BLaER1 (cell line): ENCODE data around the gene STPG2.
"Not testable (repeated sequence)": the region's sequence is repeated elsewhere in the genome, so short reads cannot be mapped to it uniquely, and the experiment has no call there.

Experiments used
- H3K27ac ChIP-seq: shearing (Covaris generic); formaldehyde crosslinking; 2 replicates; pipeline ENCODE4 v1.8.1; 2022
- H3K27me3 ChIP-seq: shearing (Covaris generic); formaldehyde crosslinking; 2 replicates; pipeline ENCODE4 v1.8.1; 2022
- H3K36me3 ChIP-seq: shearing (Covaris generic); formaldehyde crosslinking; 2 replicates; pipeline ENCODE4 v1.8.1; 2022
- H3K4me1 ChIP-seq: shearing (Covaris generic); formaldehyde crosslinking; 2 replicates; pipeline ENCODE4 v1.8.1; 2022
- H3K4me2 ChIP-seq: shearing (Covaris generic); formaldehyde crosslinking; 2 replicates; pipeline ENCODE4 v1.8.1; 2022
- H3K4me3 ChIP-seq: shearing (Covaris generic); formaldehyde crosslinking; 2 replicates; pipeline ENCODE4 v1.8.1; 2022
- H3K9ac ChIP-seq: shearing (Covaris generic); formaldehyde crosslinking; 2 replicates; pipeline ENCODE4 v1.8.1; 2022
- H3K9me3 ChIP-seq: shearing (Covaris generic); formaldehyde crosslinking; 2 replicates; pipeline ENCODE4 v1.8.1; 2022
- H4K20me1 ChIP-seq: shearing (Covaris generic); formaldehyde crosslinking; 2 replicates; pipeline ENCODE4 v1.8.1; 2022
- Cebpa-rat ChIP-seq: shearing (Covaris generic); IDR thresholded peaks from 2 replicates; pipeline ENCODE4 v1.8.1; 2022

STPG2 gene

DNA sequence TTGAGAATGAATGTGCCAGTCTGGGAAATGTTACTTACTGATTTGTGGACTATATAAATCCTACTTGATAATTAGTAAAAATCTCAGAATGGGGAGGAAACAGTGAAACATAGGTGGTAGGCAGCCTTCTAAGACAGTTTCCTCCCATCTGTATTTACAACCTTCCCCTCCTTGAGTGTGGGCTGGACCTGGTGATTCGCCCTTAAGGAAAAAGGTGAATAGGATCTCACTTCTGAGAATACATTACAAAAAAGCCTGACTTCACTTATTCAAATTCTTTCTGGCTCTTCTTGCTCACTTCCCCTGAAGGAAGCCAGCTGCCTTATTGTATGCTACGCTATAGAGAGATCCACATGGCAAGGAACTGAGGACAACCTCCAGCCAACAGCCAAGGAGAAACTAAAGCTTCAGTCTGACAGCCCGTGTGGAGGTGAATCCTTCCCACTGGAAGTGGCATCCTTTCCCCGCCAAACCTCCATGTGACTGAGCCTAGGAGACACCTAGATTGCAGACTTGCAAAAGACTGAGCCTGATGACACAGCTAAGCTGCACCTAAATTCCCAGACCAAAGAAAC, 585.0 kb downstream of the STPG2 start:
- TF ChIP-seq Cebpa-rat, result no peak
- H3K27me3 ChIP-seq, result no peaks in the 10 kb centered on the region
- no peaks in the 10 kb centered on the region for H3K9me3 ChIP-seq
- no peaks in the 10 kb centered on the region for H3K36me3 ChIP-seq
- no peak overlapping the region for H3K4me2 ChIP-seq
- no peak overlapping the region for H3K27ac ChIP-seq
- H3K9ac ChIP-seq, result no peak overlapping the region
- no peak overlapping the region for H3K4me3 ChIP-seq
- H4K20me1 ChIP-seq, result no peaks in the 10 kb centered on the region
- H3K4me1 ChIP-seq, result no peaks in the 10 kb centered on the region

DNA sequence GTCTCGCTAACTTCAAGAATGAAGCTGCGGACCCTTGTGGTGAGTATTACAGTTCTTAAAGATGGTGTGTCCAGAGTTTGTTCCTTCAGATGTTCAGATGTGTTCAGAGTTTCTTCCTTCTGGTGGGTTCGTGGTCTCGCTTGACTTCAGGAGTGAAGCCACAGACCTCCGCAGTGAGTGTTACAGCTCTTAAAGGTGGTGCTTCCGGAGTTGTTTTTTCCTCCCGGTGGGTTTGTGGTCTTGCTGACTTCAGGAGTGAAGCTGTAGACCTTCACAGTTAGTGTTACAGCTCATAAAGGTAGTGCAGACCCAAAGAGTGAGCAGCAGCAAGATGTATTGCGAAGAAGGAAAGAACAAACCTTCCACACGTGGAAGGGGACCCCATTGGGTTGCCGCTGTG, 592.6 kb downstream of the STPG2 start:
- H4K20me1 ChIP-seq, H3K9ac ChIP-seq, H3K27ac ChIP-seq, H3K27me3 ChIP-seq, H3K9me3 ChIP-seq, H3K36me3 ChIP-seq, H3K4me3 ChIP-seq: not testable (repeated sequence)
- H3K4me1 ChIP-seq, result peaks cover 11% of the 10 kb centered on the region
- peak overlapping the region; percentile 54 for H3K4me2 ChIP-seq

DNA sequence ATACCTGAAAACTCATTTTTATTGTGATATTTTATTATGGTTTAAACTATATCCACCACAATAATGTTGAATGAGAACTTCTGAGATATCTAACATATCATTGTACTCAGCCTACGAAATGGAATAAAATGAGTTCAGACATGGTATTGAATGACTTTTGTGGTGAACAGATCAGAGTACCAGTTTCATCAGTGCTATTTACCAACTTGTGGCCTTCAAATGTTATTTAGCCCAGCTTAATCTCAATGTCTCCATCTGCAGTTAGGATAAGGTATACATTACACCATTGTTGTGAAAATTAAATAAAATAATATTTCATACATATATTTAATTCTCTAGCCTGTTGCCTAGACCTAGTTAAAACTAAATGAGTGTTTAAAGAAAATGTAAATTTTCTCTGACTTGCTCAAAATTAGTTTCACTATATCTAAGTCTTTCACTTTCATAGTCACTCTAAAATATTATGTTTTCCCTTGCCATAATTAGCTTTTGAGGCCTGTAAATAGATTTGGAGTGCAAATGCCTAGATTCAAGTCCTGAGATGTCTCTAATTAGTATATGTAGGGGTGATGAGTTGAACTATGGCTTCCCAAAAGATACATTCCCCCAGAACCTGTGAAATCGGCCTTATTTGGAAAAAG, 594.2 kb downstream of the STPG2 start:
- TF ChIP-seq Cebpa-rat, result no peak
- H3K4me2 ChIP-seq, result no peak overlapping the region
- no peak overlapping the region for H3K9ac ChIP-seq
- peaks cover 6% of the 10 kb centered on the region; the same call in 1 of the 2 replicates for H3K9me3 ChIP-seq
- peaks cover 11% of the 10 kb centered on the region for H3K4me1 ChIP-seq
- H3K27me3 ChIP-seq, result no peaks in the 10 kb centered on the region
- H3K4me3 ChIP-seq, result no peak overlapping the region
- no peaks in the 10 kb centered on the region for H4K20me1 ChIP-seq
- H3K36me3 ChIP-seq, result no peaks in the 10 kb centered on the region
- H3K27ac ChIP-seq, result no peak overlapping the region

DNA sequence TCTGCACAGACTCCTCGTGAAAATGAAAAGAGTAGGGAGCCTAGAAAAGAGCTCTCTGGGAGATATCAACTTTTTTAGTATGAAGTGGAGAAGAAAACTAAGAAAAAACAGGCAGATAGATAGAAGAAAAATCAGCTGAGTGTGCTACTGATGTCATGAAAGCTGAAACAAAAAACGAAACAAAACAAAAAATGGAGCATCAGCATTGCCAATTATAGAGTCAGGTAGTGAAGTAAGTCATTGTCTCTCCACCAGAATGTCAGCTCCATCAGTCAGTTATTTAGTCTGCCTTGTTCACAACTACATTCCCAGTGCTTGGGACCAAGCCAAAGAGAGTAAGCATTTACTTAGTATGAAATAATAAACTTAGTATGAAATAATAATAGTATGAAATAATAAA, 595.1 kb downstream of the STPG2 start:
- peaks cover 11% of the 10 kb centered on the region for H3K4me1 ChIP-seq
- H3K27me3 ChIP-seq, result no peaks in the 10 kb centered on the region
- H3K9ac ChIP-seq, result no peak overlapping the region
- H3K27ac ChIP-seq, result no peak overlapping the region
- no peaks in the 10 kb centered on the region for H3K36me3 ChIP-seq
- no peak for TF ChIP-seq Cebpa-rat
- H3K4me2 ChIP-seq, result no peak overlapping the region
- H3K4me3 ChIP-seq, result no peak overlapping the region
- no peaks in the 10 kb centered on the region for H4K20me1 ChIP-seq
- H3K9me3 ChIP-seq, result peaks cover 6% of the 10 kb centered on the region; the same call in 1 of the 2 replicates

DNA sequence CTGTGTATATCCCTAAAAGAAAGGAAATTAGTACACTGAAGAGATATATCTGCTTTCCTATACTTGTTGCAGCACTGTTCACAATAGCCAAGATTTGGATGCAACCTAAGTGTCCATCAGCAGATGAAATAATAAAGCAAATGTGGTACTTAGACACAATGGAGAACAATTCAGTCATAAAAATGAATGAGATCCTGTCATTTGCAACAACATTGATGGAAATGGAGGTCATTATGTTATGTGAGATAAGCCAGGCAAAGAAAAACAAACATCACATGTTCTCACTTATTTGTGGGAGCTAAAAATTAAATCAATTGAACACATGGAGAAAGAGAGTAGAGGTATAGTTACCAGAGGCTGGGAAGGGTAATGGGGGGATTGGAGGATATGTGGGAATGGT, 611.9 kb downstream of the STPG2 start:
- no peak overlapping the region for H3K27ac ChIP-seq
- H3K9me3 ChIP-seq, result no peaks in the 10 kb centered on the region
- H3K4me3 ChIP-seq, result no peak overlapping the region
- H3K36me3 ChIP-seq, result no peaks in the 10 kb centered on the region
- no peak for TF ChIP-seq Cebpa-rat
- H3K4me2 ChIP-seq, result no peak overlapping the region
- no peaks in the 10 kb centered on the region for H4K20me1 ChIP-seq
- H3K4me1 ChIP-seq, result no peaks in the 10 kb centered on the region
- no peaks in the 10 kb centered on the region for H3K27me3 ChIP-seq
- no peak overlapping the region for H3K9ac ChIP-seq

DNA sequence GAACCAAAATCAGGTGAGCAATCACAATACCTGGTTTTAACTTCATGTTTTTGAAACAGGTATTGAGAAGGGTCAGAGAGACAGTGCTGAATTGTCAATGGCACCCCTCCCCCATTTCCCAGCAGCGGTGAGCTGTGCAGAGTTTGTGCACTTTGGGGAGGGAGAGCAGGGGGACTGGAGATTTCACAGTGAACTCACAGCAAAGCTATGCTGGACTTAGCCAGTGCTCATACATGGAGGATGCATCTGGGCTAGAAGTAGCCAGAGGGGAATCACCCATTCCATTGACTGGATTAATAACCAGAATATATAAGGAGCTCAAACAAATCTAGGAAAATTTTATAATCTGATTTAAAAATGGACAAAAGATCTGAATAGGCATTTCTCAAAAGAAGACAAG, 612.6 kb downstream of the STPG2 start:
- Histone ChIP-seq H3K4me1 (no peaks in the 10 kb centered on the region), H3K27ac (no peak overlapping the region), H3K4me3 (no peak overlapping the region), H3K9me3 (no peaks in the 10 kb centered on the region), H3K4me2 (no peak overlapping the region), H3K27me3 (no peaks in the 10 kb centered on the region), H3K36me3 (no peaks in the 10 kb centered on the region), H4K20me1 (no peaks in the 10 kb centered on the region), H3K9ac (no peak overlapping the region)
- no peak for TF ChIP-seq Cebpa-rat

DNA sequence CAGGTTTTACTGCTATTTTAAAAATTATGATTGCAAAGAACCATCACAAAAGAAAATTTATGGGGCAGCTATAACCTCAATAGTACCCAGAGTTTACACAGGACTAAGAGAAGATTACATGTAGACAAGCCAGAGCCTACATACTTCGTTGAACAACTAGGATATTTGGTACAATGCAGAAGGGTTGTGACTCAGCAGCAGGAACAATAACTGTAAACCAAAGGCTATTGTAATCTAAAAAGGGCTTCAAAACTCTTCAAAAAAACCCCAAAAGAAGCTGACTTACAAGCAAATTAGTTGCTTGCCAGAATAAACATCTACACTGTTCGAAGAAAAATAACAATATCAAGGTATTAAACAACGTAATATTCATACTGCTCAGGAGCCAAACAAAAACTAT, 618.0 kb downstream of the STPG2 start:
- Histone ChIP-seq H3K9me3 (no peaks in the 10 kb centered on the region), H3K4me3 (no peak overlapping the region), H3K27me3 (no peaks in the 10 kb centered on the region), H3K9ac (no peak overlapping the region), H3K4me1 (no peaks in the 10 kb centered on the region), H3K4me2 (no peak overlapping the region), H3K27ac (no peak overlapping the region), H4K20me1 (no peaks in the 10 kb centered on the region), H3K36me3 (no peaks in the 10 kb centered on the region)
- no peak for TF ChIP-seq Cebpa-rat

DNA sequence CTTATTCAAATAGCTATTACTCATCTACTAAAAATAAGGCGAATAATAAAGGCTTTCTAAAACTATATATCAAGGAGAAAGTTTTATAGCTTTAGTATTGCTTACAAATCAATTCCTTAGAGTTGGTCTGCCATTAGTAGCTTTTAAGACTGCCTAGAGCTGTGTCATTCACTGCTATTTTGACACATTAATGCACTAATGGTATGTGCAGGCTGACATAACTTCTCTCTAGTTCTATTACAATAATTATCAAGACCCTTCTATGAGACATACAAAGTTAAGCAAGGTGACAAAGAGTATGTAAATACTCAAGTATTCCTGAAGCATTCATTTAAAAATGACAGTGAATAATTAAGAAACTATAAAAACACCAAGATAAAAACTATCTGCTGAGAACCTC, 625.3 kb downstream of the STPG2 start:
- H3K36me3 ChIP-seq, result no peaks in the 10 kb centered on the region
- no peak overlapping the region for H3K4me3 ChIP-seq
- H3K9me3 ChIP-seq, result no peaks in the 10 kb centered on the region
- H3K27me3 ChIP-seq, result no peaks in the 10 kb centered on the region
- H3K27ac ChIP-seq, result no peak overlapping the region
- H3K4me2 ChIP-seq, result no peak overlapping the region
- no peaks in the 10 kb centered on the region for H3K4me1 ChIP-seq
- no peak overlapping the region for H3K9ac ChIP-seq
- no peaks in the 10 kb centered on the region for H4K20me1 ChIP-seq
- TF ChIP-seq Cebpa-rat, result no peak

DNA sequence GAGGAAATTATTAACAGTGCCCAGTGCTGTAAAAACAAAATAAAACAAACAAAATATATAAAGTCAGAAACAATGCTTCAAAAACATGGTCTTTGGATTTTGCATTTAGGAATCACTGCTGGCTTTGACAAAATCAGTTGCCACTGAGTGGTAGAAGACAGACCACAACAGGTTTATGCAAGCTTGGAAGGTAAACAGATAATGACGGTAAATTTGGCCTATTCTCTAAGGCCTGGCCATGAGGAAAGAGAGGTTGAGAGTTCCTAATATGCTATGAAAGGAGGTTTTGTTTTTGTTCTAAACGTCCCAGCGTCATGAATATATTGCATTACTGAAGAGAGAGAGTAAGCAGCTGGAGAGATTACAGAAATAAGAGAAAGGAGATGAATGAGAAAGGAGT, 629.4 kb downstream of the STPG2 start:
- Histone ChIP-seq H3K9ac (no peak overlapping the region), H3K4me2 (no peak overlapping the region), H3K4me1 (no peaks in the 10 kb centered on the region), H3K4me3 (no peak overlapping the region), H4K20me1 (no peaks in the 10 kb centered on the region), H3K36me3 (no peaks in the 10 kb centered on the region), H3K27me3 (no peaks in the 10 kb centered on the region), H3K27ac (no peak overlapping the region), H3K9me3 (no peaks in the 10 kb centered on the region)
- no peak for TF ChIP-seq Cebpa-rat
